Measurements from ENCODE around the gene ACTL8.

The ACTL8 gene

DNA sequence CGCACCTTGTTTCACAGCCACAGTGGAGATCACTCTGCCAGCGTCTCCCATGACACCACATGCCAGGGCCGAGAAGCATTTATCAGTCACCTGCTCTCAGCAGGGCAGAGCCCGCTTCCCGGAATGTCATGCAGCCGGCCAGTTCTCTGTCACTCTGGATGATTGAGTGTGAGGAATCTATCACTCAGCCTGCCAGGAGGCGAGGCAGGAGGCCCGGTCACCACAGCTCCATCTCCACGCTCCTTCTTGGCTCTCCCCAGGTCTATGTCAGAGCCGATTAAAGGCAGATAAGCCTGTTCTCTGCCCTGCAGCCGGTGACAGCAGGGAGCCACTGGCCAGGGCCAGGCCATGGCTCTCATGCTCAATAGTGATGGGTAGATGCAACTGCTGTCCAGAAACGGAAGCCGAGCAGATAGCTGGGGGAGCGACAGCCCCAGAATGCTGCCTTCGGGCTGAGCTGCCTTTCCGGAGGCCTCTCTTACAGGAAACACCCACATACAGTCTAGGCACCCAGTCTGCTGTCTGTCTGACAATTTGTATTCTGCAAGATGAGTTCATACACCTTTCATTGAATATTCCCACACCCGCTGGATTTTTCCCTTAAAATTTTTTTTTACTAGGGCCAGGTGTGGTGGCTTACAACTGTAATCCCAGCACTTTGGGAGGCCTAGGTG, 64.1 kb downstream of the ACTL8 start:
- Histone ChIP-seq H3K9me2 (replicated peaks; ENCODE audit: control insufficient read depth, low read length) (no peaks in the 10 kb centered on the region), H3K4me3 (ENCODE audit: low read length) (no peak overlapping the region), H3K9me3 (ENCODE audit: control insufficient read depth, insufficient read depth, low read length) (no peaks in the 10 kb centered on the region), H3K27me3 (ENCODE audit: control insufficient read depth, low read length) (0 out of 2 replicates have a peak, but pooled peaks cover 2% of the 10 kb centered on the region), H3K79me2 (ENCODE audit: control insufficient read depth, low read length) (no peaks in the 10 kb centered on the region), H3K4me2 (ENCODE audit: low read length) (no peak overlapping the region), H3K36me3 (ENCODE audit: control insufficient read depth, low read length) (no peaks in the 10 kb centered on the region), H3F3A (ENCODE audit: control insufficient read depth, insufficient read depth) (no peaks in the 10 kb centered on the region), H3K4me1 (ENCODE audit: control insufficient read depth, low read length) (no peaks in the 10 kb centered on the region), H3K27ac (ENCODE audit: low read depth, low read length) (no peak overlapping the region), H4K20me1 (ENCODE audit: control insufficient read depth, insufficient read depth, low read depth, low read length) (no peaks in the 10 kb centered on the region)
- TF ChIP-seq, protein P1, sequence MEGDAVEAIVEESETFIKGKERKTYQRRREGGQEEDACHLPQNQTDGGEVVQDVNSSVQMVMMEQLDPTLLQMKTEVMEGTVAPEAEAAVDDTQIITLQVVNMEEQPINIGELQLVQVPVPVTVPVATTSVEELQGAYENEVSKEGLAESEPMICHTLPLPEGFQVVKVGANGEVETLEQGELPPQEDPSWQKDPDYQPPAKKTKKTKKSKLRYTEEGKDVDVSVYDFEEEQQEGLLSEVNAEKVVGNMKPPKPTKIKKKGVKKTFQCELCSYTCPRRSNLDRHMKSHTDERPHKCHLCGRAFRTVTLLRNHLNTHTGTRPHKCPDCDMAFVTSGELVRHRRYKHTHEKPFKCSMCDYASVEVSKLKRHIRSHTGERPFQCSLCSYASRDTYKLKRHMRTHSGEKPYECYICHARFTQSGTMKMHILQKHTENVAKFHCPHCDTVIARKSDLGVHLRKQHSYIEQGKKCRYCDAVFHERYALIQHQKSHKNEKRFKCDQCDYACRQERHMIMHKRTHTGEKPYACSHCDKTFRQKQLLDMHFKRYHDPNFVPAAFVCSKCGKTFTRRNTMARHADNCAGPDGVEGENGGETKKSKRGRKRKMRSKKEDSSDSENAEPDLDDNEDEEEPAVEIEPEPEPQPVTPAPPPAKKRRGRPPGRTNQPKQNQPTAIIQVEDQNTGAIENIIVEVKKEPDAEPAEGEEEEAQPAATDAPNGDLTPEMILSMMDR (IDR thresholded peaks at IDR 0.05; ENCODE audit: low read depth, low read length, poor library complexity, severe bottlenecking) = no peak
- no peak for TF ChIP-seq EZH2phosphoT487 (IDR thresholded peaks at IDR 0.05; ENCODE audit: borderline replicate concordance, low read length)

DNA sequence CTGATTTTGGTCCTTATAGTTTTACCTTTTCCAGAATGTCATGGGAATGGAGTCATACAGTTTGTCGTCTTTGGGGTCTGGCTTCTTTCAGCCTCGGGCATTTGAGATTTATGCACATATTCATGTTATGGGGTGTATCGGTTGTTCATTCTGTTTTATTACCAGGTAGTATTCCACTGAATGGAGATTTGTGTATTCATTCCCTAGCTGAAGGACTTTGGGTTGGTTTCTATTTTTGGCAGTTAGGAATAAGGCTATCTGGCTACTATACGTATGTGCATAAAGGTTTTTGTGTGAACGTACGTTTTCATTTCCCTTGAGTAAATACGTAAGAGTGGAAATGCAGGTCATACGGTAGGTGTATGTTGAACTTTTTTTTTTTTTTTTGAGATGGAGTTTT, 65.1 kb downstream of the ACTL8 start:
- no peak overlapping the region for H3K4me2 ChIP-seq (ENCODE audit: low read length)
- no peaks in the 10 kb centered on the region for H3K9me3 ChIP-seq (ENCODE audit: control insufficient read depth, insufficient read depth, low read length)
- no peak overlapping the region for H3K27ac ChIP-seq (ENCODE audit: low read depth, low read length)
- no peak overlapping the region for H3K4me3 ChIP-seq (ENCODE audit: low read length)
- no peaks in the 10 kb centered on the region for H4K20me1 ChIP-seq (ENCODE audit: control insufficient read depth, insufficient read depth, low read depth, low read length)
- H3K79me2 ChIP-seq (ENCODE audit: control insufficient read depth, low read length) = no peaks in the 10 kb centered on the region
- no peaks in the 10 kb centered on the region for H3K9me2 ChIP-seq (replicated peaks; ENCODE audit: control insufficient read depth, low read length)
- no peaks in the 10 kb centered on the region for H3K27me3 ChIP-seq (ENCODE audit: control insufficient read depth, low read length)
- no peaks in the 10 kb centered on the region for H3K36me3 ChIP-seq (ENCODE audit: control insufficient read depth, low read length)
- TF ChIP-seq EZH2phosphoT487 (IDR thresholded peaks at IDR 0.05; ENCODE audit: borderline replicate concordance, low read length) = no peak
- TF ChIP-seq, protein P1 (IDR thresholded peaks at IDR 0.05; ENCODE audit: low read depth, low read length, poor library complexity, severe bottlenecking) = no peak
- no peaks in the 10 kb centered on the region for H3K4me1 ChIP-seq (ENCODE audit: control insufficient read depth, low read length)
- no peaks in the 10 kb centered on the region for H3F3A ChIP-seq (ENCODE audit: control insufficient read depth, insufficient read depth)

DNA sequence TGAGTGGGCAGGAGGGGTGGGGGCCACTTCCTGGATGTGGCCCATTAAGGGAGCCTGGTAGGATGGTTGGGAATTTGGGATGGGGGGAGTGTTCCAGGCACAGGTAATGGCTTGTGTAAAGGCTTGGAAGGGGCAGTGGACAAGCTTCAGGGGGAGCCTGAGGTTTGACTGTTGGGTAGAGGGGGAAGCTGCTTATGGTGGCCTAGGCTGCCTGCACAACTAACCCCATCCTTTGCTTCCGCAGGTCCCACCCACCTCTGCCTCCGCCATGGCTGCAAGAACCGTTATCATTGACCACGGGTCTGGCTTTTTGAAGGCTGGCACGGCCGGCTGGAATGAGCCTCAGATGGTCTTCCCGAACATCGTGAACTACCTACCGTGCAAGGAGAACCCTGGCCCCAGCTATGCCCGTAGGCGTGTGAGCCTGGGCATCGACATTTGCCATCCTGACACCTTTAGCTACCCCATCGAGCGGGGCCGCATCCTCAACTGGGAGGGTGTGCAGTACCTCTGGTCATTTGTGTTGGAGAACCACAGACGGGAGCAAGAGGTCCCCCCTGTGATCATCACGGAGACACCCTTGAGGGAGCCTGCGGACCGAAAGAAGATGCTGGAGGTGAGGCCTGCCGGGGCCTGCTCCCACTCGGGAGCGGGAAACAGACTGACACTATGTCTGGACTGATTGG, 67.8 kb downstream of the ACTL8 start:
- Histone ChIP-seq H3K4me1 (ENCODE audit: control insufficient read depth, low read length) (no peaks in the 10 kb centered on the region), H3K4me3 (ENCODE audit: low read length) (no peak overlapping the region), H3F3A (ENCODE audit: control insufficient read depth, insufficient read depth) (no peaks in the 10 kb centered on the region), H3K9me2 (replicated peaks; ENCODE audit: control insufficient read depth, low read length) (no peaks in the 10 kb centered on the region), H3K27me3 (ENCODE audit: control insufficient read depth, low read length) (no peaks in the 10 kb centered on the region), H3K9me3 (ENCODE audit: control insufficient read depth, insufficient read depth, low read length) (no peaks in the 10 kb centered on the region), H3K27ac (ENCODE audit: low read depth, low read length) (no peak overlapping the region), H3K4me2 (ENCODE audit: low read length) (no peak overlapping the region), H4K20me1 (ENCODE audit: control insufficient read depth, insufficient read depth, low read depth, low read length) (no peaks in the 10 kb centered on the region), H3K36me3 (ENCODE audit: control insufficient read depth, low read length) (no peaks in the 10 kb centered on the region), H3K79me2 (ENCODE audit: control insufficient read depth, low read length) (no peaks in the 10 kb centered on the region)
- TF ChIP-seq, protein P1 (IDR thresholded peaks at IDR 0.05; ENCODE audit: low read depth, low read length, poor library complexity, severe bottlenecking) = no peak
- TF ChIP-seq EZH2phosphoT487 (IDR thresholded peaks at IDR 0.05; ENCODE audit: borderline replicate concordance, low read length) = no peak
